Endothelial cell of umbilical vein (primary cell): ENCODE results near the gene TSACC.
A peak's percentile ranks its signal among the peaks of the same experiment; 100 is the strongest.

Experiments used
- EZH2 ChIP-seq: IDR thresholded peaks from 2 replicates; pipeline ENCODE4 v1.6.1; 2012; ENCODE audit warnings: borderline replicate concordance, low read depth, mild to moderate bottlenecking, moderate library complexity, low read length, inconsistent platforms; ENCODE audit not compliant: severe bottlenecking
- FOS ChIP-seq: IDR thresholded peaks from 2 replicates; pipeline ENCODE4 v1.6.1; 2011; ENCODE audit warnings: mild to moderate bottlenecking, low read length, moderate library complexity, borderline replicate concordance; ENCODE audit not compliant: insufficient read depth
- GATA2 ChIP-seq: IDR thresholded peaks from 2 replicates; pipeline ENCODE4 v1.7.0; 2011; ENCODE audit warnings: low read depth, mild to moderate bottlenecking, moderate library complexity, mixed read lengths, low read length; ENCODE audit not compliant: insufficient read length, insufficient read depth
- JUN ChIP-seq: IDR thresholded peaks from 2 replicates; pipeline ENCODE4 v1.6.1; 2011; ENCODE audit warnings: borderline replicate concordance, low read depth; ENCODE audit not compliant: insufficient read length, insufficient read depth
- MYC ChIP-seq: IDR thresholded peaks from one replicate; pipeline ENCODE4 v1.6.1; 2011; ENCODE audit warnings: mild to moderate bottlenecking, low read depth, low read length
- POLR2A ChIP-seq: IDR thresholded peaks from 2 replicates; pipeline ENCODE4 v1.6.1; 2012; ENCODE audit warnings: low read depth, mild to moderate bottlenecking, control low read depth, low read length
- POLR2AphosphoS5 ChIP-seq: IDR thresholded peaks from 2 replicates; pipeline ENCODE4 v1.6.1; 2012; ENCODE audit warnings: low read depth, mild to moderate bottlenecking, control low read depth, low read length, moderate library complexity; ENCODE audit not compliant: insufficient read depth
- TF ChIP-seq, protein P1 (sequence below), 2 donors: IDR thresholded peaks; 1 replicate in 1 of 2; 2 replicates in 1 of 2; pipeline ENCODE4 v1.5.1; 2011; ENCODE audit warnings: low read length in 2 of 2, mild to moderate bottlenecking in 2 of 2, moderate library complexity in 2 of 2, control low read depth in 1 of 2, inconsistent platforms in 1 of 2, low read depth in 1 of 2; ENCODE audit not compliant: insufficient read depth in 1 of 2; ENCODE audit errors: extremely low read depth in 1 of 2
- TF ChIP-seq, protein P2 (sequence below): IDR thresholded peaks from 2 replicates; pipeline ENCODE4 v1.6.1; 2011; ENCODE audit not compliant: insufficient read depth, insufficient read length

DNA sequence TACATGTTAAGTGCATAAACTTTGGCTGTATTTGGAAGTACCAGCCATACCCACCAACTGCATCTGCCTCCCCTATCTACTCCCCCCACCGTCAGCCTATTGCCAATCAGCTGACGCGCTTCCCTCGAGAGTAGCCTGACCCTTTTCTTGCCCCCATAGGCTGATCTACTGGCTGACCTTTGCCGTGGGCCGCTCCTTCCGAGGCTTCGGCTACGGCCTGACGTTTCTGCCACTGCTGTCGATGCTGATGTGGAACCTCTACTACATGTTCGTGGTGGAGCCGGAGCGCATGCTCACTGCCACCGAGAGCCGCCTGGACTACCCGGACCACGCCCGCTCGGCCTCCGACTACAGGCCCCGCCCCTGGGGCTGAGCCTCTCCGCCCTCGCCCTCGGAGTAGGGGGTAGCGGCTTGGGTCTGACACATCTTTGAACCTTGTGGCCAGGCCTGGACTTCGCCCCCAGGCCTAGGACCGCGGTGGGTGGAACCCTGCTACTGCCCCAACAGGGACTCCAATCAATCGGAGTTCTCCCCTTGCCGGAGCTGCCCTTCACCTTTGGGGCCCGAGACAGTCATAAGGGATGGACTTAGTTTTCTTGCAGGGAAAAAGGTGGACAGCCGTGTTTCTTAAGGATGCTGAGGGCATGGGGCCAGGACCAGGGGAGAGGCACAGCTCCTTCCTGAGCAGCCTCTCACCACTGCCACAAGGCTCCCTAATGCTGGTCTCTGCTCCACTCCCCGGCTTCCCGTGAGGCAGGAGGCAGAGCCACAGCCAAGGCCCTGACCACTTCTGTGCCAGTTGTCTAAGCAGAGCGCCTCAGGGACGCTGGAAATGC lies 46.9 kb upstream of the TSACC start:
- TF ChIP-seq JUN (no peak), EZH2 (no peak), POLR2AphosphoS5 (peak; percentile 72), POLR2A (peak; percentile 11), GATA2 (no peak), FOS (no peak), MYC (no peak)
- TF ChIP-seq, protein P1, sequence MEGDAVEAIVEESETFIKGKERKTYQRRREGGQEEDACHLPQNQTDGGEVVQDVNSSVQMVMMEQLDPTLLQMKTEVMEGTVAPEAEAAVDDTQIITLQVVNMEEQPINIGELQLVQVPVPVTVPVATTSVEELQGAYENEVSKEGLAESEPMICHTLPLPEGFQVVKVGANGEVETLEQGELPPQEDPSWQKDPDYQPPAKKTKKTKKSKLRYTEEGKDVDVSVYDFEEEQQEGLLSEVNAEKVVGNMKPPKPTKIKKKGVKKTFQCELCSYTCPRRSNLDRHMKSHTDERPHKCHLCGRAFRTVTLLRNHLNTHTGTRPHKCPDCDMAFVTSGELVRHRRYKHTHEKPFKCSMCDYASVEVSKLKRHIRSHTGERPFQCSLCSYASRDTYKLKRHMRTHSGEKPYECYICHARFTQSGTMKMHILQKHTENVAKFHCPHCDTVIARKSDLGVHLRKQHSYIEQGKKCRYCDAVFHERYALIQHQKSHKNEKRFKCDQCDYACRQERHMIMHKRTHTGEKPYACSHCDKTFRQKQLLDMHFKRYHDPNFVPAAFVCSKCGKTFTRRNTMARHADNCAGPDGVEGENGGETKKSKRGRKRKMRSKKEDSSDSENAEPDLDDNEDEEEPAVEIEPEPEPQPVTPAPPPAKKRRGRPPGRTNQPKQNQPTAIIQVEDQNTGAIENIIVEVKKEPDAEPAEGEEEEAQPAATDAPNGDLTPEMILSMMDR (IDR thresholded peaks at IDR 0.05; ENCODE audit: extremely low read depth in 1 of 2, insufficient read depth in 1 of 2, low read depth in 1 of 2, low read length in 2 of 2), result no peak
- TF ChIP-seq, protein P2, sequence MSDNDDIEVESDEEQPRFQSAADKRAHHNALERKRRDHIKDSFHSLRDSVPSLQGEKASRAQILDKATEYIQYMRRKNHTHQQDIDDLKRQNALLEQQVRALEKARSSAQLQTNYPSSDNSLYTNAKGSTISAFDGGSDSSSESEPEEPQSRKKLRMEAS, result no peak
